ENCODE measurements around the gene PITPNB.

DNA sequence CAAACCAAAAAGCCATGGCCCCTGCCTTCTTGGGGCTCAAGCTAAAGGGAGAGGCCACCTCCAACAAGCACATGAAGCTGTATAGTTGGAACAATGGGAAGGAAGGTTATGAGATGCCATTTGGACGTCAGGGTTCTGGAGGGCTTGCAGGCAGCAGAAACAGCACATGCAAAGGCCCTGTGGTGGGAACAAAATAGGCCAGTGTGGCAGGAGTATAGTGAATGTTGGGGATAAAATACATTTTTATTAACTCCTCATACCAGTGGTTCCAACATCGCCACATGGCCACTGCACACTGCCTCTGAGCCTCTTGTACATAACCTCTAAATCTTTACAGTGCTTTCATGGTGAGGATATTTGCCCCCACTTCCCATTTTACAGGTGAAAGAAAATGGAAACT lies 85.3 kb downstream of the PITPNB start:
- TF ChIP-seq, protein P1, sequence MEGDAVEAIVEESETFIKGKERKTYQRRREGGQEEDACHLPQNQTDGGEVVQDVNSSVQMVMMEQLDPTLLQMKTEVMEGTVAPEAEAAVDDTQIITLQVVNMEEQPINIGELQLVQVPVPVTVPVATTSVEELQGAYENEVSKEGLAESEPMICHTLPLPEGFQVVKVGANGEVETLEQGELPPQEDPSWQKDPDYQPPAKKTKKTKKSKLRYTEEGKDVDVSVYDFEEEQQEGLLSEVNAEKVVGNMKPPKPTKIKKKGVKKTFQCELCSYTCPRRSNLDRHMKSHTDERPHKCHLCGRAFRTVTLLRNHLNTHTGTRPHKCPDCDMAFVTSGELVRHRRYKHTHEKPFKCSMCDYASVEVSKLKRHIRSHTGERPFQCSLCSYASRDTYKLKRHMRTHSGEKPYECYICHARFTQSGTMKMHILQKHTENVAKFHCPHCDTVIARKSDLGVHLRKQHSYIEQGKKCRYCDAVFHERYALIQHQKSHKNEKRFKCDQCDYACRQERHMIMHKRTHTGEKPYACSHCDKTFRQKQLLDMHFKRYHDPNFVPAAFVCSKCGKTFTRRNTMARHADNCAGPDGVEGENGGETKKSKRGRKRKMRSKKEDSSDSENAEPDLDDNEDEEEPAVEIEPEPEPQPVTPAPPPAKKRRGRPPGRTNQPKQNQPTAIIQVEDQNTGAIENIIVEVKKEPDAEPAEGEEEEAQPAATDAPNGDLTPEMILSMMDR (IDR thresholded peaks at IDR 0.05; ENCODE audit: low read length): no peak
- TF ChIP-seq EZH2 (IDR thresholded peaks at IDR 0.05; ENCODE audit: borderline replicate concordance, low read length): no peak
